ENCODE results near the gene JAML.

The JAML gene

GRCh38 chr11:118243161-118243560 is 18.4 kb upstream of the JAML start:
- no peak for TF ChIP-seq CTCF (IDR thresholded peaks at IDR 0.05; ENCODE audit: control extremely low read depth, extremely low read depth, low read depth, missing control alignments)
- POLR2A ChIA-PET = interaction anchor here (0.6 kb wide), 1 partner anchor 852 kb away, joined by 3 read pairs; no protein-coding TSS in a partner anchor
- CTCF ChIA-PET = interaction anchor here (1.2 to 4.8 kb wide), 5 partner anchors 13 to 45 kb away, joined by 3 to 17 read pairs (median 6); no protein-coding TSS in a partner anchor

GRCh38 chr11:118241764-118242098 is 16.9 kb upstream of the JAML start:
- ChIA-PET POLR2A (interaction anchor here (0.6 kb wide), 1 partner anchor 138 kb away, joined by 3 read pairs; no protein-coding TSS in a partner anchor), CTCF (interaction anchor here (1.2 to 4.8 kb wide), 7 partner anchors 10 to 43 kb away, joined by 3 to 17 read pairs (median 5); partner anchors contain the start of gene MPZL3)
- no peak for TF ChIP-seq CTCF (IDR thresholded peaks at IDR 0.05; ENCODE audit: control extremely low read depth, extremely low read depth, low read depth, missing control alignments)
- no peak for DNase-seq (ENCODE audit: extremely low spot score)

More at GRCh38 chr11:118243161-118243560, 18.4 kb upstream of the JAML start:
- DNase-seq (ENCODE audit: extremely low spot score) = no peak

GRCh38 chr11:118240999-118241763 is 16.4 kb upstream of the JAML start:
- TF ChIP-seq CTCF (IDR thresholded peaks at IDR 0.05; ENCODE audit: control extremely low read depth, extremely low read depth, low read depth, missing control alignments) = no peak
- POLR2A ChIA-PET = interaction anchor here (0.6 kb wide), 1 partner anchor 138 kb away, joined by 3 read pairs; no protein-coding TSS in a partner anchor
- CTCF ChIA-PET = interaction anchor here (1.2 to 4.8 kb wide), 8 partner anchors 10 to 43 kb away, joined by 3 to 17 read pairs (median 5); partner anchors contain the start of gene MPZL3
- peak; percentile 60 for DNase-seq (ENCODE audit: extremely low spot score)

GRCh38 chr11:118239509-118240205 is 14.8 kb upstream of the JAML start:
- no peak for TF ChIP-seq CTCF (IDR thresholded peaks at IDR 0.05; ENCODE audit: control extremely low read depth, extremely low read depth, low read depth, missing control alignments)
- DNase-seq (ENCODE audit: extremely low spot score) = no peak
- POLR2A ChIA-PET = no interaction called here
- CTCF ChIA-PET = interaction anchor here (0.9 to 4.8 kb wide), 7 partner anchors 9 to 41 kb away, joined by 3 to 17 read pairs (median 4); no protein-coding TSS in a partner anchor

GRCh38 chr11:118238929-118239328 is 14.1 kb upstream of the JAML start:
- ChIA-PET CTCF (interaction anchor here (0.9 to 4.8 kb wide), 6 partner anchors 9 to 40 kb away, joined by 3 to 17 read pairs (median 4); no protein-coding TSS in a partner anchor), POLR2A (no interaction called here)
- TF ChIP-seq CTCF (IDR thresholded peaks at IDR 0.05; ENCODE audit: control extremely low read depth, extremely low read depth, low read depth, missing control alignments) = no peak
- DNase-seq (ENCODE audit: extremely low spot score) = no peak

GRCh38 chr11:118238421-118238820 is 13.6 kb upstream of the JAML start:
- ChIA-PET CTCF (interaction anchor here (1.1 to 1.8 kb wide), 2 partner anchors 8 to 22 kb away, joined by 4 read pairs; no protein-coding TSS in a partner anchor), POLR2A (no interaction called here)
- no peak for TF ChIP-seq CTCF (IDR thresholded peaks at IDR 0.05; ENCODE audit: control extremely low read depth, extremely low read depth, low read depth, missing control alignments)
- no peak for DNase-seq (ENCODE audit: extremely low spot score)

Data from GM10248 (cell line).